CD1c-positive myeloid dendritic cell (primary cell): ENCODE data around the gene TFPI2.
"Not testable (repeated sequence)": the region's sequence is repeated elsewhere in the genome, so short reads cannot be mapped to it uniquely, and the experiment has no call there.

Experiments
- DNase-seq: peaks from one replicate; pipeline ENCODE4 v3.0.0-alpha.2; 2016; ENCODE audit errors: extremely low spot score

TFPI2 gene, protein sequence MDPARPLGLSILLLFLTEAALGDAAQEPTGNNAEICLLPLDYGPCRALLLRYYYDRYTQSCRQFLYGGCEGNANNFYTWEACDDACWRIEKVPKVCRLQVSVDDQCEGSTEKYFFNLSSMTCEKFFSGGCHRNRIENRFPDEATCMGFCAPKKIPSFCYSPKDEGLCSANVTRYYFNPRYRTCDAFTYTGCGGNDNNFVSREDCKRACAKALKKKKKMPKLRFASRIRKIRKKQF

GRCh38 chr7:93890464-93891068, at the start of gene TFPI2:
Gene TFPI2 (minus strand): TSS chr7:93890753. CDS start chr7:93890678, 75 bp downstream.
- no peak for DNase-seq

- no peak for DNase-seq
Observed at GRCh38 chr7:93938293-93938692, 47.7 kb upstream of the TFPI2 start.

- DNase-seq, result no peak
Observed at GRCh38 chr7:93937818-93938217, 47.3 kb upstream of the TFPI2 start.

GRCh38 chr7:93935102-93935501, 44.5 kb upstream of the TFPI2 start:
- DNase-seq, result no peak

- no peak for DNase-seq
Observed at GRCh38 chr7:93933156-93933555, 42.6 kb upstream of the TFPI2 start.

DNA sequence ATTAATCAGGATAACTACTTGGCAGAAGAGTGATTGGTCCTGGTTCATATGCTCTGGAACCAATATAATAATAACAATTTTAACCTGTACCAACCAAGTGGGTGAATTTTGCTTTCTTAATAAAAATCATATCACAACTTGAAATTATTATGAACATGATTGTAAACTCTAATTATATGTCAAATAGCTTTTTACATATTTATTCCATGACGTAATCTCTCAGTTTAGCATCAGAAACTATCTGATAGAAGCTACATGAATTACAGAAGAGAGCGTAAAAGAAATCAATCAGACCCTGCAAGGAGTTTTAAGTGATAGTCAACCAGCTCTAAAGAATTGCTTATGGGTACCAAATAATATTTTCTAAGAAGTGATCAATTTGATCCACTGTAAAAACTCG, 41.1 kb upstream of the TFPI2 start:
- DNase-seq, result no peak

DNA sequence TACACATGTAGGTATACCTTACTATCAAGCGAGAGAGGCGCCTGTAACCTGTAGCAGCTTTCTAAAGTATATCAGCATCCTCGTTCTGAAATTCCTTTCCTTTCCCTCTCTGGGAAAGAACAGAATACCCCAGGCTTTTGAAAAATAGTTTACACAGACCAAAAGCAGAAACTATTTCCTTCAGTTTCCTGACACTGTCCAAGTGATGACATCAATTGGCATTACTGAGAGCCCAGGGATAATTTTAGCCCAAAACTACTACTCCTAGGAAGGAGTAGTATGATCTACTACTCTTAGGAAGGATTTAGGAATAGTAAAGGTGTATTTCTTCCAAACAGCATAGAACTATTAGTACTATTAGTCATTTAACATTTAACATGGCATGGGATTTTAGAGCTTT, 37.0 kb upstream of the TFPI2 start:
- no peak for DNase-seq

GRCh38 chr7:93926800-93927199, 36.2 kb upstream of the TFPI2 start:
- no peak for DNase-seq

DNA sequence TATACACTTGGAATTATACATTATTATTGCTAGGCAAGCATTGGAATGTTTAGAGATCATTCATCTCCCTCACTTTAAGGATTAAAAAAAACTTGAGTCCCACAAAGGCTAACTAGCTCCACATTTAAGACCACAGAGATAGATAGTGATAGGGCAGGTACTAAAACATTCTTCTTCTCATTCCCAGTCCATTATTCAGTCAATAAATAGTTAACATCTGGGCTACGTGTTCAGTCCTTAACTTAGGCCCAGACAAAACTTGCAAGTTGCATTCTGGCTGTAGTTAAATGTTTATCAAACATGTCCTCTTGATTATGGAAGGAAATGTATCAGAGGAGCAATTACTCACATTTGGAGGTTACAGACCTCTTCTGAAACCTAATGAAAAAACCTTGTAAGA, 33.4 kb upstream of the TFPI2 start:
- DNase-seq, result no peak

- no peak for DNase-seq
Observed at GRCh38 chr7:93923296-93923695, 32.7 kb upstream of the TFPI2 start.

GRCh38 chr7:93921607-93922566, 31.3 kb upstream of the TFPI2 start, which contains the start of gene GNG11:
Gene GNG11 (plus strand): TSS chr7:93921735. CDS start chr7:93922138, 403 bp downstream.
- peak; percentile 23 for DNase-seq

DNA sequence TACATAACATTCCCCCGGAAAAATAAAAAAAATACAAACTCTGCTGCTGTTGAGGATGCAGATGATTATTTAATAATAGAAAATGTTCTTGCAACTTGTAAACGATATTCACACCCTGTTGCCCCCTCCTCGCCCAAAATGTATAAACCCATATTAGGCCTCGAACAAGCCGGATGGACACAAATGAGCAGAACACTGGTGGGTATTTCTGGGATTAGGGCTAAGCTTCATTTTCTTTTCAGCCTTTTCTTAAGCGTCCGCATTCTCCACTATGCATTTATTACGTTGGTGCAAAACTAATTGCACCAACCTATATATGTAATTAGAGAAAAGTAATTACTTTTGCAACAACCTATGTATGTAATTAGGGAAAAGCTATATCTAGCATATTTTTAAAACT, 30.6 kb upstream of the TFPI2 start:
- no peak for DNase-seq

- DNase-seq, result no peak
Observed at GRCh38 chr7:93920496-93921182, 30.1 kb upstream of the TFPI2 start.

DNA sequence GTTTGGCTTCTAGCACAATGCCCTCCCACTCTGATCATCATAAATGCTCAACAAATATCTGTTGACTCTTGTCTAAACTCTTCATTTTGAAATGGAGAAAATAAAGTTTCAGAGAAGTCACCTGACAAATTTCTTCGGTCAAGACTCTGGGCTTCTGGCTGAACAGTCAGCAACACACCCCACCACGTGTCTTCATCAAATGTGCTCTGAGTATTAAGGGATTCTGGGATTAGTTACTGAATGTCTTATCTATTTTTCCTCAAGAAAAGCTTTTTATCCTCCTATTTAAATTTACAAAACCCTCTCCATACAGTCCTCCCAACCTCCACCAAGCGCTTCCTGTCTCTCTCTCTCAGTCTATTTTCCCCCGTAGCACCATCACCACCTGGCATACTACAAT, 25.8 kb upstream of the TFPI2 start:
- DNase-seq, result not testable (repeated sequence)

GRCh38 chr7:93915888-93916287, 25.3 kb upstream of the TFPI2 start:
- DNase-seq, result not testable (repeated sequence)

GRCh38 chr7:93915206-93915842, 24.8 kb upstream of the TFPI2 start:
- not testable (repeated sequence) for DNase-seq

DNA sequence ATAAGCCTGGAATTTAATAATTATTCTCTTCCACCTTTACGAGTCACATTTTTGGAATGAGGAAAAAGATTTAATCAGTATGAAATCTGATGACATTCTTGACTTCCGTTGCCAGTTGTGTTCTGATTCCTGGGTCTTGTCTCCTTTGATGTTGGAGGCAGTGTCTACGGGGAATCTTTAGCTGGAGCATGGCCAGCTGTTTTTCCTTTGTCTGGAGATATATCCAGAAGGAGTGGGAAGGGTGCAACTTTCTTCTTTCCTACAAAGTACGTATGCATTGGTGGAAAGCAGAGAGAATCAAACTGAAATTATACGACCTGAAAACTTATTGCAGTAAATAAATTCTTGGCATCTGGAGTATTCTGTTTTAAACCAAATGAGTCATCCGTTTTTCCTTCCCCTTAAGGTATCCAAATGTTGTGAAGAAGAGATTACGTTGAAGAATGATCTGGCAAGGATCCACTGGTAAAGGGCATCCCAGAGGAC, 24.1 kb upstream of the TFPI2 start:
- no peak for DNase-seq

DNA sequence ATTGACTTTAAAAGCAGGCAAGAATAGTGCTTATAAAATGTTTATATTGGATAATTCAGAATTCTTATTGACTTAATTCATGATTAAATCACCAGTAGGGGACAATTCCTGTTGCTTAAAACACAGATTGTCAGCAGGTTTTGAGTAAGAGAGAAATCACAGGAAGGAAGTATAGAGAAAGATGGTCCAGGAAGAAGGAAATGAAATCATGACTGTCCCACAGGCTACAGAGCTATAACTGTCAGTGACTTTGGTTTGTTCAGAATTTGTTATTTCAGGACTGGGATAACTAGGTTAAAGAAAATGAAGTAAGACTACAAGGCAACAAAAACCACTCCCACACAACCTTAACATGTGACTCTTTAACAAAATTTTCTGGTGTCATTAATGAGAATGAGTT, 22.6 kb upstream of the TFPI2 start:
- DNase-seq, result no peak

GRCh38 chr7:93911661-93912060, 21.1 kb upstream of the TFPI2 start:
- not testable (repeated sequence) for DNase-seq

DNA sequence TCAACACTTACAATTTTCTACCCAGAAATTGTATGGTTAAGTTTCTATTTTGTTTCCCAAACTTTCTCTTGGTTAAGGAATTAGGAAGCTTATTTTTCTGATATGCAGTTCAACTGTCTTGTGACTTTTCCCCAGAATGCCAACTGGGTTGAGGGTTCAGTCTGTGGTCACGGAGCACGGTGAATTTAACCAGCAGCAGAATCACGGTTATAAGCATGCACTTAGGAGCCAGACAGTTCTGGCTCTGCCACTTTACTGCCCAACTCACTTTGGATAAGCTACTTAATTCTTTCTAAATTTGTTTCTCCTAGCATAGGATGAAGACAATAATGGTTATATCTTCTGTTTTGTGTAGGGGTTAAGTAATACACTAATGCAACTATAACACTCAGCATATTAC, 20.7 kb upstream of the TFPI2 start:
- not testable (repeated sequence) for DNase-seq
